B cell (primary cell): ENCODE measurements around the gene CMTM3. TPM values are rescaled to one million over a fixed set of nuclear protein-coding genes. Genes with fewer than 3 reads are reported as not detected.

Experiments used
- ATAC-seq: fragments of 200-7000 bp; cut with Tn5 transposase; one replicate; pipeline ENCODE4 v1.10.0; 2021; ENCODE audit warnings: low read depth, mild to moderate bottlenecking, moderate number of reproducible peaks, moderate library complexity
- CTCF ChIA-PET: fragments of 350-600 bp; sonication (Branson Sonifier 250); formaldehyde crosslinking; loops from one replicate; lab custom pipeline; 2021; ENCODE audit warnings: antibody characterized with exemption, inconsistent platforms; lab: Charles Lee
- POLR2A ChIA-PET: fragments of 350-600 bp; sonication (Branson Sonifier 250); formaldehyde crosslinking; loops from one replicate; lab custom pipeline; 2021; ENCODE audit warnings: antibody characterized with exemption; lab: Charles Lee
- DNase-seq: peaks from one replicate; pipeline ENCODE4 v3.0.0; 2013
- H2AFZ ChIP-seq: 2 replicates; pipeline ENCODE4 v1.6.1; 2012; ENCODE audit warnings: mild to moderate bottlenecking, low read depth, low read length; ENCODE audit not compliant: insufficient read depth, poor library complexity, severe bottlenecking
- H3K27ac ChIP-seq, 2 donors: 1 replicate in 1 of 2; 2 replicates in 1 of 2; pipeline ENCODE4 v1.5.1; 2012 to 2013; ENCODE audit warnings: low read length in 2 of 2, mild to moderate bottlenecking in 2 of 2, moderate library complexity in 1 of 2
- H3K27me3 ChIP-seq, 4 experiments: fragments of 200-600 bp in 1 of 4; sonication (generic) in 1 of 4; replicated peaks in 1 of 4; 1 replicate in 2 of 4; 2 replicates in 2 of 4; pipeline versions ENCODE4 v1.6.1 to v1.7.0; 2013 to 2016; ENCODE audit warnings: low read length in 3 of 4, mild to moderate bottlenecking in 2 of 4, mixed read lengths in 1 of 4, moderate library complexity in 1 of 4; ENCODE audit not compliant: insufficient read depth in 4 of 4, control insufficient read depth in 3 of 4; ENCODE audit errors: control extremely low read depth in 1 of 4
- H3K36me3 ChIP-seq, 2 experiments: replicated peaks in 1 of 2; 1 replicate in 1 of 2; 2 replicates in 1 of 2; pipeline versions ENCODE4 v1.6.1 to v1.7.1; 2013; ENCODE audit warnings: low read length in 1 of 2; ENCODE audit not compliant: insufficient read depth in 2 of 2, control insufficient read depth in 1 of 2; ENCODE audit errors: control extremely low read depth in 1 of 2, extremely low read depth in 1 of 2
- H3K4me1 ChIP-seq, 2 donors: fragments of 200-600 bp in 1 of 2; sonication (generic) in 1 of 2; 1 replicate in 1 of 2; 2 replicates in 1 of 2; pipeline versions ENCODE4 v1.5.1 to v1.6.1; 2013 to 2017; ENCODE audit warnings: low read length in 2 of 2; ENCODE audit not compliant: control insufficient read depth in 2 of 2, insufficient read depth in 2 of 2
- H3K4me2 ChIP-seq: replicated peaks from 2 replicates; pipeline ENCODE3; 2012; ENCODE audit warnings: mild to moderate bottlenecking, low read depth, low read length; ENCODE audit not compliant: poor library complexity, severe bottlenecking
- H3K4me3 ChIP-seq, 5 experiments: fragments of 200-600 bp in 1 of 5; sonication (generic) in 1 of 5; 1 replicate in 3 of 5; 2 replicates in 2 of 5; pipeline versions ENCODE4 v1.5.1 to v1.7.0; 2011 to 2016; ENCODE audit warnings: low read length in 4 of 5, mild to moderate bottlenecking in 4 of 5, low read depth in 2 of 5, control low read depth in 1 of 5, moderate library complexity in 1 of 5; ENCODE audit not compliant: insufficient read depth in 1 of 5; ENCODE audit errors: control extremely low read depth in 1 of 5, extremely low read depth in 1 of 5
- H3K79me2 ChIP-seq: fragments of 200-600 bp; sonication (generic); one replicate; pipeline ENCODE4 v1.6.0; 2016; ENCODE audit warnings: low read length; ENCODE audit not compliant: control insufficient read depth, insufficient read depth
- H3K9ac ChIP-seq: fragments of 200-600 bp; sonication (generic); 2 replicates; pipeline ENCODE4 v1.6.1; 2017; ENCODE audit warnings: mild to moderate bottlenecking, low read length, moderate library complexity
- H3K9me3 ChIP-seq, 3 donors: one replicate each; pipeline versions ENCODE4 v1.6.1 to v1.7.1; 2013; ENCODE audit warnings: low read length in 2 of 3; ENCODE audit not compliant: control insufficient read depth in 2 of 3, insufficient read depth in 1 of 3; ENCODE audit errors: control extremely low read depth in 1 of 3
- H4K20me1 ChIP-seq: 2 replicates; pipeline ENCODE4 v1.6.0; 2012; ENCODE audit warnings: mild to moderate bottlenecking, low read length; ENCODE audit not compliant: insufficient read depth, control insufficient read depth, poor library complexity, severe bottlenecking
- H3K27ac Mint-ChIP-seq: one replicate; pipeline ENCODE4 v1.8.0; 2021; ENCODE audit warnings: mixed read lengths
- H3K27me3 Mint-ChIP-seq: one replicate; pipeline ENCODE4 v1.8.0; 2021; ENCODE audit warnings: mixed read lengths
- H3K4me1 Mint-ChIP-seq: one replicate; pipeline ENCODE4 v1.8.0; 2021; ENCODE audit warnings: mixed read lengths
- H3K4me3 Mint-ChIP-seq: one replicate; pipeline ENCODE4 v1.8.0; 2021; ENCODE audit warnings: mixed read lengths
- H3K9me3 Mint-ChIP-seq: one replicate; pipeline ENCODE4 v1.8.0; 2022; ENCODE audit warnings: mixed read lengths; ENCODE audit not compliant: insufficient read depth
- EZH2 ChIP-seq: IDR thresholded peaks from 2 replicates; pipeline ENCODE4 v1.6.1; 2012; ENCODE audit warnings: borderline replicate concordance, low read depth, mild to moderate bottlenecking, moderate library complexity, low read length; ENCODE audit not compliant: insufficient read depth, poor library complexity, severe bottlenecking
- WGBS: methylation state at CpG from one replicate; pipeline ENCODE4 v1.1.5; 2013; ENCODE audit warnings: missing lambda C conversion rate; ENCODE audit not compliant: insufficient coverage; 5-methylcytosine and 5-hydroxymethylcytosine counted together
- intact Hi-C: fragments of 100-400 bp; cut with micrococcal nuclease; formaldehyde crosslinking; loops from one replicate; pipeline ENCODE4 v1.10.0; 2022
- polyA plus RNA-seq: library from polyadenylated mRNA; depleted of rRNA; stranded (reverse); fragments of >200 nt; gene quantifications from 2 replicates; pipeline ENCODE4 v1.2.3, GENCODE V29; 2012
- total RNA-seq, 2 donors: library from RNA; stranded (reverse); fragments of 120-200 nt in 1 of 2; gene quantifications; 1 replicate in 1 of 2; 2 replicates in 1 of 2; pipeline versions ENCODE4 v1.2.3 to v1.2.4, GENCODE V29; 2013 to 2022
- TF ChIP-seq, protein P1 (sequence below): fragments of 200-600 bp; IDR thresholded peaks from one replicate; pipeline ENCODE4 v1.8.0; 2022; ENCODE audit warnings: antibody characterized with exemption, mild to moderate bottlenecking

Gene CMTM3
- total and polyA plus RNA-seq, 2 donors (not counting 1 experiment from before 2014, with no cell fraction given) = 7.5 to 8.7 TPM

DNA sequence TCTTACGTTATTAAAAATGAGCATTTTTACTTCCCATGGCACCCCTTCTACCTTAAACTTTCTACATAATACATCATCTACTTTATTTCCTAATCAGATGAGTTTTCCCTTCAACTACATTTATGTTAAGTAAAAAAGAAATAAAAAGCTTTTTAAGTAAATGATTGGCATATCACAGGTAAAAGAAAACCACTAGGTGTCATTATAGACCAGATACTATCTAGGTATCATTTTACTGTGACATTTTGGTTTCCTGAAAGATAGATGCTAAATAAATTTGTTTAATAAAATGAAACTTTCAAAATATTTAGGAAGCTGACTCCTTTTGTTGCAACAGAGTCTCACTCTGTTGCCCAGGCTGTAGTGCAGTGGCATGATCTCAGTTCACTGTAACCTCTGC lies 42.1 kb upstream of the CMTM3 start:
- Mint-ChIP-seq H3K27me3 (no peaks in the 10 kb centered on the region), H3K27ac (no peak overlapping the region), H3K4me1 (peaks cover 22% of the 10 kb centered on the region), H3K4me3 (no peak overlapping the region), H3K9me3 (no peaks in the 10 kb centered on the region)
- Histone ChIP-seq H3K79me2 (peaks cover 9% of the 10 kb centered on the region), H3K9ac (no peak overlapping the region), H3K36me3 (peaks cover 0 to 41% of the 10 kb centered on the region in 2 experiments), H3K4me1 (no peaks in the 10 kb centered on the region), H3K27ac (no peak overlapping the region), H3K9me3 (no peaks in the 10 kb centered on the region), H3K27me3 (no peaks in the 10 kb centered on the region), H3K4me3 (no peak overlapping the region), H4K20me1 (peaks cover 10% of the 10 kb centered on the region), H2AFZ (no peak overlapping the region), H3K4me2 (no peak overlapping the region)
- ChIA-PET CTCF (interaction anchor here (0.7 to 4.1 kb wide), 25 partner anchors 9 to 306 kb away, joined by 3 to 20 read pairs (median 5); partner anchors contain the start of genes CKLF, CMTM2, DYNC1LI2 and TK2), POLR2A (interaction anchor here (1.3 kb wide), 1 partner anchor 10 kb away, joined by 4 read pairs; the partner anchor contains the start of gene CKLF)
- DNase-seq (no peak), ATAC-seq (no peak)
- intact Hi-C loops = loop anchor here (5.0 kb wide), 1 partner anchor 305 kb away; no protein-coding TSS in a partner anchor
- no CpG with 5 or more reads among the region's 1 CpG for WGBS
- TF ChIP-seq EZH2 = no peak
- TF ChIP-seq, protein P1, sequence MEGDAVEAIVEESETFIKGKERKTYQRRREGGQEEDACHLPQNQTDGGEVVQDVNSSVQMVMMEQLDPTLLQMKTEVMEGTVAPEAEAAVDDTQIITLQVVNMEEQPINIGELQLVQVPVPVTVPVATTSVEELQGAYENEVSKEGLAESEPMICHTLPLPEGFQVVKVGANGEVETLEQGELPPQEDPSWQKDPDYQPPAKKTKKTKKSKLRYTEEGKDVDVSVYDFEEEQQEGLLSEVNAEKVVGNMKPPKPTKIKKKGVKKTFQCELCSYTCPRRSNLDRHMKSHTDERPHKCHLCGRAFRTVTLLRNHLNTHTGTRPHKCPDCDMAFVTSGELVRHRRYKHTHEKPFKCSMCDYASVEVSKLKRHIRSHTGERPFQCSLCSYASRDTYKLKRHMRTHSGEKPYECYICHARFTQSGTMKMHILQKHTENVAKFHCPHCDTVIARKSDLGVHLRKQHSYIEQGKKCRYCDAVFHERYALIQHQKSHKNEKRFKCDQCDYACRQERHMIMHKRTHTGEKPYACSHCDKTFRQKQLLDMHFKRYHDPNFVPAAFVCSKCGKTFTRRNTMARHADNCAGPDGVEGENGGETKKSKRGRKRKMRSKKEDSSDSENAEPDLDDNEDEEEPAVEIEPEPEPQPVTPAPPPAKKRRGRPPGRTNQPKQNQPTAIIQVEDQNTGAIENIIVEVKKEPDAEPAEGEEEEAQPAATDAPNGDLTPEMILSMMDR = peak; percentile 48

DNA sequence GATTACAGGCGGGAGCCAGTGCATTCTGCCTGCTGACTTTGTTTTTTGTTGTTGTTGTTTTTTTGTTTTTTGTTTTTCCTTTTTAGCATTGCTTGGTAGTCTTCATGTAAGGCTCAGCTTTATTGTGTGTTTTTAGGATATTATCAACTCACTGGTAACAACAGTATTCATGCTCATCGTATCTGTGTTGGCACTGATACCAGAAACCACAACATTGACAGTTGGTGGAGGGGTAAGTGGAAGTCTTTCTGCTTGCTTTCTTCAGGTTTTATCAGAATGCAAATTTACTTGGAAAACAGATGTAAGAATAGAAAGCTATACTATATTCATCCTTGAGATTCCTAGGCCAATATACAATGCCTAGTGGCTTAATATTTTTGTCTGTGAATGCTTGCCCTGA lies 41.5 kb upstream of the CMTM3 start:
- peaks cover 19% of the 10 kb centered on the region for H3K4me1 Mint-ChIP-seq
- POLR2A ChIA-PET = interaction anchor here (1.3 kb wide), 1 partner anchor 11 kb away, joined by 4 read pairs; the partner anchor contains the start of gene CKLF
- H3K27ac Mint-ChIP-seq = no peak overlapping the region

More for the DNA sequence above, 41.5 kb upstream of the CMTM3 start:
- peaks cover 0 to 36% of the 10 kb centered on the region in 2 experiments for H3K36me3 ChIP-seq
- peaks cover 9% of the 10 kb centered on the region for H3K79me2 ChIP-seq
- DNase-seq (no peak), ATAC-seq (no peak)
- no peak overlapping the region for H3K4me3 Mint-ChIP-seq
- no peak overlapping the region for H2AFZ ChIP-seq
- H3K9ac ChIP-seq = no peak overlapping the region
- no peaks in the 10 kb centered on the region for H3K27me3 ChIP-seq
- no peak overlapping the region for H3K4me2 ChIP-seq
- H3K27ac ChIP-seq = no peak overlapping the region
- no peaks in the 10 kb centered on the region for H3K4me1 ChIP-seq
- no peak for TF ChIP-seq EZH2
- TF ChIP-seq, protein P1 = no peak
- peaks cover 10% of the 10 kb centered on the region for H4K20me1 ChIP-seq
- H3K4me3 ChIP-seq = no peak overlapping the region
- no peaks in the 10 kb centered on the region for H3K9me3 Mint-ChIP-seq
- H3K9me3 ChIP-seq = no peaks in the 10 kb centered on the region
- H3K27me3 Mint-ChIP-seq = no peaks in the 10 kb centered on the region
- WGBS = 100% methylated on average over 1 of the region's 2 CpGs
- intact Hi-C loops = loop anchor here (5.0 kb wide), 1 partner anchor 304 kb away; no protein-coding TSS in a partner anchor
- CTCF ChIA-PET = interaction anchor here (0.7 to 4.1 kb wide), 24 partner anchors 9 to 305 kb away, joined by 3 to 20 read pairs (median 6); partner anchors contain the start of genes CKLF, CMTM2, DYNC1LI2 and TK2
